Smooth muscle cell of trachea (primary cell): ENCODE results near the gene CEL. TPM values are rescaled to one million over a fixed set of nuclear protein-coding genes. Genes with fewer than 3 reads are reported as not detected.

Source experiments
- total RNA-seq: library from RNA; depleted of rRNA; stranded (reverse); fragments of >200 nt; gene quantifications from 2 replicates; pipeline ENCODE4 v1.2.1, GENCODE V29; 2014

Gene CEL
- total RNA-seq: under 0.01 and 0.66 TPM in 2 replicates

GRCh38 chr9:133061764-133062145 is at the start of gene CEL:
Gene CEL, plus strand, starts transcription at chr9:133061981. Its CDS starts 22 bp downstream, at chr9:133062003.

DNA sequence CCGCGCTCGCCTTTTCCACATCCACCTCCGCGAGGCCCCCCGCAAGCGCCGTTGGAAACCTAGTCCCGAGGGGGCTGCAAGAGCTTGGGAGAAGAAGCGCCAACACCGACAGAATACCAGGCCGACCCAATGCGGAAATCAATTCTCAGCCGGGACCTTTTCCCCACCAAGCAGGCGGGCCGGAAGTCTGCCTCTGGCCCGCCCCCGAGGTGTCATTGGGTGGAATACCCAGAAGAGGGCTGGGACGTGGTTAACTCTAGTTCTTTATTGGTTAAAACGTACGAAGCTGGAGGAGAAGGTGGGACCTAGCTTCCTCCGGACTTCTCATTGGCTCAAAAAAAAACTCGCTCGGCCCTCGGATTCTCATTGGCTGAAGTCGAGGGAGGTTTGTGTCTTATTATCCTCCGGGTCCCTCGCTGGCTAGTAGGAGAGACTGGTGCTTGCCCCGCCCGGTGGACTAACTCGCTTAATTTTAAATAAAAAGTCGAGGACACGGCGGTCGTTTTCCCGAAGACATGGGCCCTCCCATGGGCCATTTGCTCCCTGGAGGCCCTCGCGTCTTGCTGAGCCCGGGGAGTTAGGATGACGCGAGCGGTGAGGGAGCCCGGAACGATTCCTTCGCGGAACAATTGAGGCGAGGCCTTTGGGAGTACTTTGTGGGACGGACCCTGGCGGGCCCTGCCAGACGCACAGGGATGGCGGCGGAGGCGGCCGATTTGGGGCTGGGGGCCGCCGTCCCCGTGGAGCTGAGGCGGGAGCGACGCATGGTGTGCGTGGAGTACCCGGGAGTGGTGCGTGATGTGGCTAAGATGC is 31.3 kb upstream of the CEL start, which contains the start of gene GTF3C5:
Gene GTF3C5, plus strand, starts transcription at position 681 of the 813 bp plus-strand sequence. Its CDS starts 15 bp downstream, at position 696.

Other genes starting within 250 kb of the CEL start
- gene AK8, start 183.7 kb upstream of the CEL start, total RNA-seq: 0.17 and 1.6 TPM in 2 replicates
- 3.5 and 7.6 TPM in 2 replicates for gene SPACA9, start 183.1 kb upstream of the CEL start, total RNA-seq
- 62.4 and 62.9 TPM in 2 replicates for gene TSC1, start 117.4 kb upstream of the CEL start, total RNA-seq
- gene GFI1B, start 83.3 kb upstream of the CEL start, total RNA-seq: 0.17 TPM in 1 of 2 replicates, not detected in the other
- gene GTF3C5, start 31.0 kb upstream of the CEL start, total RNA-seq: 39.0 and 40.7 TPM in 2 replicates
- gene RALGDS, start 59.3 kb downstream of the CEL start, total RNA-seq: 16.9 and 32.4 TPM in 2 replicates
- 3.1 and 5.6 TPM in 2 replicates for gene GBGT1, start 101.9 kb downstream of the CEL start, total RNA-seq
- not detected in 2 replicates for gene OBP2B, start 147.3 kb downstream of the CEL start, total RNA-seq
- not detected in 2 replicates for gene ABO, start 213.2 kb downstream of the CEL start, total RNA-seq